HG03521 (cell line): ENCODE results near the gene PPARGC1A.

Experiments
- ATAC-seq: cut with Tn5 transposase; IDR thresholded peaks from one replicate; pipeline ENCODE4 v1.9.1; 2021; ENCODE audit warnings: mild to moderate bottlenecking, moderate library complexity; ENCODE audit not compliant: unreplicated experiment

The PPARGC1A gene

DNA sequence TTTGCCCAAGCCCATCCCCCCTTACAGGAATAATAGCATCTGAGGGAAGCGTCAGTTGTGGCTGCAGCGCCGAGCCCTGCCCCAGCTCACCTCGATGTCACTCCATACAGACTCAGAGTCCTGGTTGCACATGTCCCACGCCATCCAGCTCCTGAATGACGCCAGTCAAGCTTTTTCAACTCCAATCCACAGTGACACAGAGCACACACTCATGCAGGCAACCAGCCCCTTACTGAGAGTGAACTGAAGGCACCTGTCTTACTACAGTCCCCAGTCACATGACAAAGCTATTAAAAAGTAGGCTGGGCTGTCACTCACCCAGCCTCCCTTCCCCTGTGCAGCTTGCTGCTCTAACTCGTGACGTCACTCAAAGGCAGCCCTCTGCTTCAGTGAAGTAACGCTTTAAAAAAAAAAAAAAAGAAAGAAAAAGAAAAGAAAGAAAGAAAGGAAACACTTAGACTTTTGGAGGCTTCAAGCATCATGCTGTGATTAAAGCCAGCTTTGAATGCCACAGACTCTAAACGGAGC lies at the start of gene PPARGC1A:
PPARGC1A (minus strand) TSS at position 234 of the 528 bp plus-strand sequence; CDS start at position 144, 90 bp downstream.
- no peak for ATAC-seq

- ATAC-seq: no peak
These were observed 48.9 kb upstream of the PPARGC1A start for GRCh38 chr4:23938796-23939195.

DNA sequence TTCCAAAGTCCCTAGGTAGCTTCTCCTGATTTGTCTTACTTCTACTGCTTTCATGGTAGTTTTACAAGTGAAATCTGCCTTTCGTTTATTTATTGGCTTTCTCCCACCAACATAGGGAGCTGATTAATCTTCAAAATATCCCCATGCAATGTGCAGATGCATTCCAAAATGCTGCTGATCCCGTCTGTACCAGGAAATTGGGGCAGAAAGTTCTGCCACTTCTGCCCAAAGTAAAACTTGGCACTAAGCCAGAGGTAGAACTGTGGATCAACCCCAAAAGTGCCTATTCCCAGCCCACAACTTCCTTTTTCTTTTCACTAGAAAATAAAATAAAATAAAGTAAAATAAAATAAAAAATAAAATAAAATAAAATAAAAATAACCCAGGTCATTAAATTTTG lies 47.3 kb upstream of the PPARGC1A start:
- no peak for ATAC-seq

GRCh38 chr4:23934915-23935314 lies 45.1 kb upstream of the PPARGC1A start:
- no peak for ATAC-seq

DNA sequence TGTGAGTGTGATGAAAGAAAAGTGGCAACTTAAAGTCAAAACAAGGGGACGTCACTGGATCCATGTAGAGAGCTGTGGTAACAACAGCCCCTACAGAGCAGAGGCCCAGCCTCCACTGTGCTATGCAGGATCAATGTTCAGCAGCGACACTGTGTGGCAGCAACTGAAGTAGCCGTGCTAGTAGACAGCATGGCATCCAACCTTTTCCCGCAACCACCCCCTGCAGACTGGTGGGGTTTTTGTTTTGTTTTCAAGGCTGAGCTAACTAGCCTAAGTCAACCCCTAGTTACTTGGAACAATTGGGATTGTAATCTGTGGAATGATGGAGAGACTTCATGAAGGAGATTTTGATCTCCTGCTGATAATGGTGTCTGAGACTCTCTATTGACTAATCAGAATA lies 44.4 kb upstream of the PPARGC1A start:
- ATAC-seq: no peak

DNA sequence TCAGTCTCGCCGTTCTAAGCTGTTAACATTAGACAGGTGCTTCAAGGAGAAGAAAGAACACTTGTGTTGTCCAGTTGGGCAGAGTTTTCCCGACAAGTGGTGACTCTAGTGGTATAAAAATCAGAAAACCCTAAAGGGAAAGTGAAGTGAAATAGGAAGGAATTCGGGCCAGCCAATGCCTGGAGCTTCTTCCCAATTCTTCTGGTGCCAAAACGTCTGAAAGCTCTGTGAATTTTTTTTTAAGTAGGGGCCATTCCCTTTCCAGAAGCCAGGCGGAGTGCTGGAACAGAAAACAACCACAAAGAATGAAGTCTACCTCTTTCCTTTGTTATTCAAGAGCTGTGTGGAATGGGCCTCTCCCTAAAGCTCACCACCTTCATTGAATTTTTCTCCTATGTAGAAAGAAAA lies 43.1 kb upstream of the PPARGC1A start:
- no peak for ATAC-seq

GRCh38 chr4:23932186-23932585 lies 42.3 kb upstream of the PPARGC1A start:
- no peak for ATAC-seq

- no peak for ATAC-seq
These were observed 41.6 kb upstream of the PPARGC1A start for GRCh38 chr4:23931489-23931830.

GRCh38 chr4:23930750-23931488 lies 41.1 kb upstream of the PPARGC1A start:
- no peak for ATAC-seq

DNA sequence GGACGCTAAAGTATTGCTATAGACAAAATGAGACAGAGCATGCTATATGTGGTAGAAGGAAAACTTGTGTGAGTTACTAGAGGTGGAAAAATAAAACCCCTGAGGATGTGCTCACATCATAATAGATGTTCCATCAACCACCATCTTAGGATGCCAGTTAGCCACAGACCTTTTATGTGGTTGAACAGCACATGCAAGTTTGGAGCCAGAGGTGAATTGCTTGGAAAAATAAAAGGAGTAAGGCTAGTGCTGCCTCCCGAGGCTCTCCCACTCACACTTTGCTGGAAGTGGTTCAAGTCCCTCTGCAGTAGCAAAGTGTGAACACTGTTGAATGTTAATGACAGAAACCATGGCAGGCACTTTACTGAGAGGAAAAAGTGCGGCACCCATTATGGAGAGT lies 39.4 kb upstream of the PPARGC1A start:
- ATAC-seq: no peak

DNA sequence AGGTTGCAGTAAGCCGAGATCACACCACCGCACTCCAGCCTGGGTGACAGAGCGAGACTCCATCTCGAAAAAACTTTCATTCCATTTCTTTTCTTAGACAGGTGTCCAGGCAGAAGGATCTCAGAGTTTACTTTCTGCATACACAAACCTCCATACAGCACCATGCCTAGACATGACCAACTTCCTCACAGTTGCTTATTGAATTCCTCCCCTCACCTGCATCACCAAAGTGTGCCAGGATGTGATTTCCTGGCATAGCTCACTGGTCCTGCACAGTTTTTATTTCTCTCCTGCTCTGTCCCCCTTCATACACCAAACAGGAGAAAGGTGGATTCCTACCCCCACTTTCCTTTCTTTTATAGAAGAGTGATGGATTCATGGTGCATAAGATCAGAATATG lies 34.7 kb upstream of the PPARGC1A start:
- no peak for ATAC-seq

DNA sequence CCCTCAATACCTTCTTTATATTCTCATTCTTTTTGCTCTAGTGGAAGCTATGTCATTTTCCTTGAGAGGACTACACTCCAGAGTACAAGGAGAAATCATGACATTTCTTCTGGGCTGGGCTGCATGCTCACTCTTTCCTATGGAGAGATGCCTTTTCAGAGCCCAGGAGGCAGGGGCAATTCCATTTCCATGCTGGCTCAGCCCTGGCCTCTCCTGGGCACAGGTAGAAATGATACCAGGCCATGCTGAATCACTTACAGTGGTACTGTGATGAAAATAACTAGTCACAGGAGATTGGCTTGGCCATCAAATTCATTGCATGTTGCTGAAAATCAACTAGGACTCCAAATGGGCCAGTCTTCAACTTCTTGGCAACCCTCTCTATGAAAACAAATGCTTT lies 34.0 kb upstream of the PPARGC1A start:
- ATAC-seq: no peak

- no peak for ATAC-seq
These were observed 33.3 kb upstream of the PPARGC1A start for GRCh38 chr4:23923141-23923540.

DNA sequence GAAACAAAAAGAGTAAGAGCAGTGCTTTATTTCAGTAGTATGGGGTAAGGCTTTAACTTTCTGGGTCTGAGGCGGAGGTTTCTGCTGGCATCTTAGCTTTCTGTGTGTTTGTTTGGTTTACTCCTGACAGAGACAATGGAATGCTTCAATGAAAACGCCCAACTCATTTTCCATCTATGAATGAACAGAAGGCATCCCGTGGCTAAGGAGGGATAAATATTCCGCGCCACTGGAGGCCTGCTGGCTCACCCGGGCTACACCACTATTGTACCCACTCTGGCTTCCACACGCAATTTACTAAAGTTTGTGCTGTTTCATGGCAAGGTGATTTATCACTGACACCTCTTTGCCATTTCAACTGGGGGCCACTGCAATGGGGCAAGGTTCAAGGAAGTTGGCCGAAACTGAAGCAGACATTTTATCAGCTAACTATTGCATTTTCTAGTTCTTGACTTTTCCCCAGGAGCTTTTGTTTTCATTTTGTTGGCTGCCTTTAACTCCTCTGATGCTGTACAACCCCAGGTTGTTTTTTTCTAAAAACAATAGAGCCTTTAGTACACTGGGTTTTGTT lies 32.8 kb upstream of the PPARGC1A start:
- no peak for ATAC-seq

GRCh38 chr4:23922013-23922412 lies 32.2 kb upstream of the PPARGC1A start:
- no peak for ATAC-seq

DNA sequence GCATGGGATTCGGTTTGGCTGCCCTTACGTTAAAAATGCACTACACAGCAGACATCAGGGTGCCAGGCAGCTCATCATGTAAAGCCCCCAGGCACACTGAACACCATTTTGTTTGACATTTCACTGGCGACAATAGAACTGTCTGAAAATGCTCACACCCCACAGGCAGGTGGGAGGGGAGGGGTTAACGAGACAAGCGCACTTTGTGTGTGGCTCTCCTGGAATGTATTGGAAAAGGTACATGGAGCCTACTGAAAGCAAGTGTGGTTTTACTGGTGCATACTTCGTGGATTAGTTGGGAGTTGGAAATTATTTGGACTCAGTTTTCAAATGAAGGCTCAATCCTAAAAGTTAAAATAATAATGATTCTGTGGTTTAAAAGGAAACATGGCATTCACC lies 31.6 kb upstream of the PPARGC1A start:
- no peak for ATAC-seq

- ATAC-seq: no peak
These were observed 31.0 kb upstream of the PPARGC1A start for GRCh38 chr4:23920716-23921446.

- no peak for ATAC-seq
These were observed 30.4 kb upstream of the PPARGC1A start for GRCh38 chr4:23920296-23920695.

DNA sequence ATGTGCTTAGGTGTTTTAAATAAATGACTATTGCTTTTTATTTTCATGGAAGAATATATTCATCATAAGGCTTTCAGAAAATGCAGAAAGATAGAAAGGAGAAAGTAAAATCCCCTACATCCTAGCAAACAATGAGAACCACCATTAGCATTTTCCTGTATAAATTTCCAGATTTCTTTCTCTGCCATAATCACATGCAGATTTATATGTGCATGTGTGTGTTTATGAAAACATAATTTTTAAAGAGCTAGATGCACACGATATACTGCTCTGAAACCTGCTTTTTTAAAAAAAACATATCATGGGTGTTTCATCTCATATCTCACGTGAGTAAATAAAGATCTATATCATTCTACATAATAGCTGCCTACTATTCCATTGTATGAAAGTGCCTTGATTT lies 26.4 kb upstream of the PPARGC1A start:
- no peak for ATAC-seq

- no peak for ATAC-seq
These were observed 25.7 kb upstream of the PPARGC1A start for GRCh38 chr4:23915459-23916132.

DNA sequence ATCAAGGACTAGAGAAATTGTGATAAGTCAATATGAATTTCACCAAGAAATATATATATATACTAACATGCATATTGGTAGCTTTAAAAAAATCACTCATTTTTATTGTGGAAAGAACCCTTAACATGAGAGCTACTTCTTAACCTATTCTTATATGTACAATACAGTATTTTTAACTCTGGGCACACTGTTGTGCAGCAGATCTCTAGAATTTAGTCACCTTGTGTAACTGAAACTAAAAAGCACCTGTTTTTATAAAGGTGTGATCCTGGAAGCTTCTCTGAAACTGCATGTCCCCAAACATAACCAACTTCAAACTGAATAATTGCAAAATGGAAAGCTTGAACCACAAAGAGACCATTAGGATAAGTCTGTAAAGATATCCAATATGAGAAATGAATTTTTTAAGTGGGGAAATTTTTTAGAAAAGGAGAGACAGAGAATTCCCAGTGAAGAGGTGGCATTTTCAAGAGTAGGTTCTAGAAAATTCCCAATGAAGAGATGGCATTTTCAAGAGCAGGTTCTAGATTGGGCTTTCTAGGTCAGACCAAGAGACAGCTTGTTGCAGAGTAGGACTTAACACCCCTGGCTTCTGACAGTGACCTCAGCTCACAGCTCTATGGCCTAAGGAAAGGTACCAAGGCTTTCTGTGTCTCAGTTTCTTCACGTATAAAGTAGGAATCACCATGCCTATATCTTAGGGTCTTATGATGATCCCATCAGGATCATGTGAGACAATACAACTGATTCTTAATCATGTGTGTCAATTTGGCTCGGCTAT lies 22.0 kb upstream of the PPARGC1A start:
- ATAC-seq: peak; percentile 70
